Heart right ventricle (tissue), 16 donors: ENCODE data around the gene ZNF697. TPM values are rescaled to one million over a fixed set of nuclear protein-coding genes. Genes with fewer than 3 reads are reported as not detected.

Experiments
- ATAC-seq, 8 donors: fragments of 200-7000 bp; cut with Tn5 transposase; one replicate each; pipeline ENCODE4 v1.9.1; 2020; ENCODE audit warnings: mild to moderate bottlenecking in 8 of 8, moderate library complexity in 8 of 8, moderate number of reproducible peaks in 1 of 8
- DNase-seq, 2 donors: peaks; one replicate each; pipeline ENCODE4 v3.0.0-alpha.2; 2020
- H3K27ac ChIP-seq, 10 donors: fragments of 200-600 bp; sonication (generic) in 2 of 10; one replicate each; pipeline versions ENCODE4 v1.5.0 to v1.8.0; 2020 to 2022; ENCODE audit warnings: mild to moderate bottlenecking in 3 of 10
- H3K27me3 ChIP-seq, 7 donors: fragments of 200-600 bp; one replicate each; pipeline ENCODE4 v1.8.0; 2021 to 2022; ENCODE audit warnings: mild to moderate bottlenecking in 2 of 7
- H3K36me3 ChIP-seq, 9 donors: fragments of 200-600 bp; sonication (generic) in 1 of 9; one replicate each; pipeline versions ENCODE4 v1.5.0 to v1.8.0; 2020 to 2022; ENCODE audit warnings: mild to moderate bottlenecking in 2 of 9
- H3K4me1 ChIP-seq, 9 donors: fragments of 200-600 bp; sonication (generic) in 1 of 9; one replicate each; pipeline versions ENCODE4 v1.5.0 to v1.8.0; 2020 to 2022; ENCODE audit warnings: mild to moderate bottlenecking in 4 of 9
- H3K4me3 ChIP-seq, 10 donors: fragments of 200-600 bp; sonication (generic) in 2 of 10; one replicate each; pipeline versions ENCODE4 v1.5.0 to v1.8.0; 2020 to 2022; ENCODE audit warnings: mild to moderate bottlenecking in 7 of 10, moderate library complexity in 2 of 10
- H3K9me3 ChIP-seq, 11 donors: fragments of 200-600 bp in 10 of 11; sonication (generic) in 2 of 11; one replicate each; pipeline versions ENCODE4 v1.5.0 to v1.8.0; 2013 to 2022; ENCODE audit warnings: mild to moderate bottlenecking in 2 of 11, control low read depth in 1 of 11, moderate library complexity in 1 of 11
- WGBS, 2 donors: extraction: QIAGEN DNeasy Blood & Tissue Kit; methylation state at CpG; one replicate each; pipeline ENCODE4 v1.1.7; 2013; ENCODE audit warnings: inconsistent platforms in 1 of 2; 5-methylcytosine and 5-hydroxymethylcytosine counted together
- intact Hi-C, 10 donors: fragments of 100-400 bp; cut with DNase I; formaldehyde crosslinking; loops; one replicate each; pipeline versions ENCODE4 v1.11.1 to v1.14.2; 2022
- polyA plus RNA-seq, 2 donors: library from polyadenylated mRNA; stranded (reverse); fragments of 200-250 nt; gene quantifications; one replicate each; pipeline ENCODE4 v1.2.3, GENCODE V29; 2013
- total RNA-seq, 10 donors: library from RNA; stranded (reverse); fragmentation: NEBNext Ultra II Directional in 3 of 10; extraction: Animal tissue kit (Norgen Biotek cat#: 25700) in 3 of 10; gene quantifications; one replicate each; pipeline versions ENCODE4 v1.2.1 to v1.2.4, GENCODE V29; 2021 to 2023
- TF ChIP-seq, protein P1 (sequence below), 9 donors: fragments of 200-600 bp; sonication (generic) in 2 of 9; IDR thresholded peaks; one replicate each; pipeline versions ENCODE4 v1.5.0 to v1.8.0; 2021 to 2022; ENCODE audit warnings: antibody characterized with exemption in 9 of 9, mild to moderate bottlenecking in 5 of 9, moderate library complexity in 1 of 9
- donor health status: Arrhythmogenic right ventricular cardiomyopathy.
- donor health status: ischemic (EF 13 %, LVEDD 7.1; RV severe dilation, severe dysfunction).
- donor health status: healthy with polysubstance abuse.
- donor health status: DM: no; HTN: yes; CAD: no.
- donor health status: DM: no; HTN: no; CAD: no.
- donor health status: ischemic (EF 25% LVEDD 6.9; RV normal size, moderate dysfunction).
- donor health status: ischemic (EF 25% LVEDD 5.7; RV mildly dilated, moderate dysfunction).
- donor health status: healthy.
- donor health status: DM: yes; HTN: yes; CAD: no.
- donor health status: Ischemic cardiomyopathy.
- donor health status: ischemic (EF 35%, LVEDD 5.7; RV mildly dilated, moderate dysfunction).
- donor health status: nonischemic (EF 11% LVEDD 7.7; RV severe dilation, severe dysfunction).
- donor health status: DM: yes; HTN: yes; CAD: no.
- donor health status: PGD.
- donor health status: ischemic (EF 29% LVEDD 5.4; RV normal size, mild dysfunction).
- donor health status: nonischemic (EF 23%, LVEDD 6.1; RV moderate dilation, normal function).

Gene ZNF697
- total and polyA plus RNA-seq, 12 donors = 2.3 to 14.1 (median 10.3) TPM

DNA sequence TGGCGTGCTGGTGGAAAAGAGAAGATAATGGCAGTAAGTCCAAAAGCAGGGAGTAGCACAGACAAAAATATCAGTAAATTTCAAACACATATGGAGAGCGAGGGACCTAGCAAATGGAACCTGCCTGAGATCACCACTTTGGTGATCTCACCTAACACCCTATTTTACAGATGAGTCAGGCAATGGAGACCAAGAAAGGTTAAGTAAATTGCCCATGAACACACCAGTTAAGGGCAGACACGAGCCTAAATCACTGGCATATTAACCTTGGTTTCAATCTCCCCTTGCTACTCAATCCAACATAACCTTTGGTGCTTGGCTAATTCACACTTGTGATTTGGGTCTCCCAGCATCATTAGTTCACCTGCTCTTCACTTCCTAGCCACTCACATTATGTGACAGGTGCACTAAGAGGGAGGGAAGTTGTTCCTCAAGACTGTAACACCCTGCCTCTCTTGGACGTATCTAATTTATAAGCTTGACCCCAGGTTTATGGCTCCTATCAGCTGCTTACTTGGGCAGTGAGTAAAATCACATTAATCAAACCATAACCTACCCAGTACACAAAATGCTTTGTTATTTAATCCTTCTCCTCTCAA lies 11.5 kb downstream of the ZNF697 start:
- H3K4me3 ChIP-seq = no peak overlapping the region
- H3K4me1 ChIP-seq = peaks cover 10 to 90% (median 69%) of the 10 kb centered on the region in 9 donors
- ATAC-seq (no peak), DNase-seq (no peak)
- H3K27me3 ChIP-seq = peaks cover 0 to 8% (median 0%) of the 10 kb centered on the region in 7 donors
- intact Hi-C loops = loop anchor here in 1 of 10 donors (1.0 kb wide), 1 partner anchor 11 kb away; no protein-coding TSS in a partner anchor
- H3K27ac ChIP-seq = peak overlapping the region in 6 of 10 donors; percentile 5 to 95 (median 72)
- 90% methylated on average over 4 of the region's 4 CpGs for WGBS, 2 donors
- H3K9me3 ChIP-seq = no peaks in the 10 kb centered on the region
- TF ChIP-seq, protein P1, sequence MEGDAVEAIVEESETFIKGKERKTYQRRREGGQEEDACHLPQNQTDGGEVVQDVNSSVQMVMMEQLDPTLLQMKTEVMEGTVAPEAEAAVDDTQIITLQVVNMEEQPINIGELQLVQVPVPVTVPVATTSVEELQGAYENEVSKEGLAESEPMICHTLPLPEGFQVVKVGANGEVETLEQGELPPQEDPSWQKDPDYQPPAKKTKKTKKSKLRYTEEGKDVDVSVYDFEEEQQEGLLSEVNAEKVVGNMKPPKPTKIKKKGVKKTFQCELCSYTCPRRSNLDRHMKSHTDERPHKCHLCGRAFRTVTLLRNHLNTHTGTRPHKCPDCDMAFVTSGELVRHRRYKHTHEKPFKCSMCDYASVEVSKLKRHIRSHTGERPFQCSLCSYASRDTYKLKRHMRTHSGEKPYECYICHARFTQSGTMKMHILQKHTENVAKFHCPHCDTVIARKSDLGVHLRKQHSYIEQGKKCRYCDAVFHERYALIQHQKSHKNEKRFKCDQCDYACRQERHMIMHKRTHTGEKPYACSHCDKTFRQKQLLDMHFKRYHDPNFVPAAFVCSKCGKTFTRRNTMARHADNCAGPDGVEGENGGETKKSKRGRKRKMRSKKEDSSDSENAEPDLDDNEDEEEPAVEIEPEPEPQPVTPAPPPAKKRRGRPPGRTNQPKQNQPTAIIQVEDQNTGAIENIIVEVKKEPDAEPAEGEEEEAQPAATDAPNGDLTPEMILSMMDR (IDR thresholded peaks at IDR 0.05) = no peak
- no peaks in the 10 kb centered on the region for H3K36me3 ChIP-seq

DNA sequence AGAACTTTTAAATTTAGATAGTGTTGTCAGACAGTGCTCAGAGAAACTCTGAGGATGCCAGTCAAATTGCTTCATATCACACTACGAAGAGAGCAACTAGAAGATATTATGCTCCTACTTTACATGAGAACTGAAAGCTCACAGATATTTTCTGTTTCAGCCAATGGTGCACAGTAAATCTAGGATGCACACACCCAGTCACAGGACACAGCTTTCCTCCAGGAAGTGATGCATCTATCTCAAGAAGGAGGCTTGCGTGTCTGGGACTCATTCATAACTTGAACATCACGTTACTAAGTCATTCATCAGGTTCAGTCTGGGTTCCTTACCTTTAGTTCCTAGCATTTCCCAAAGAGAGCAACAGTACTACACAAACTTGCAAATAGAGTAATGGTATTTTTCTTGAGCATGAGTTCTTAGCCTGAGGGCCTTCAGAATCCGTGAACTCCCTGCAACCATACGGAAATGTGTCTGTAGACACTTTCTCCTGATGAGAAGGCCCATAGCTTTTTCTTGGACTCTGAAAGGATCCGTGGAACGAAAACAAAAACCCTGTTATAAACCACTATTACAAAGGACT lies 12.2 kb downstream of the ZNF697 start:
- H3K27ac ChIP-seq = peak overlapping the region in 8 of 10 donors; percentile 32 to 96 (median 72)
- ATAC-seq (no peak), DNase-seq (no peak)
- 57 to 59% methylated on average over 7 of the region's 7 CpGs for WGBS, 2 donors
- H3K4me1 ChIP-seq = peaks cover 12 to 95% (median 76%) of the 10 kb centered on the region in 9 donors
- H3K9me3 ChIP-seq = no peaks in the 10 kb centered on the region
- H3K4me3 ChIP-seq = no peak overlapping the region
- peaks cover 0 to 15% (median 0%) of the 10 kb centered on the region in 7 donors for H3K27me3 ChIP-seq
- H3K36me3 ChIP-seq = no peaks in the 10 kb centered on the region
- intact Hi-C loops = loop anchor here in 1 of 10 donors (1.0 kb wide), 1 partner anchor 11 kb away; no protein-coding TSS in a partner anchor
- TF ChIP-seq, protein P1 (IDR thresholded peaks at IDR 0.05) = no peak

DNA sequence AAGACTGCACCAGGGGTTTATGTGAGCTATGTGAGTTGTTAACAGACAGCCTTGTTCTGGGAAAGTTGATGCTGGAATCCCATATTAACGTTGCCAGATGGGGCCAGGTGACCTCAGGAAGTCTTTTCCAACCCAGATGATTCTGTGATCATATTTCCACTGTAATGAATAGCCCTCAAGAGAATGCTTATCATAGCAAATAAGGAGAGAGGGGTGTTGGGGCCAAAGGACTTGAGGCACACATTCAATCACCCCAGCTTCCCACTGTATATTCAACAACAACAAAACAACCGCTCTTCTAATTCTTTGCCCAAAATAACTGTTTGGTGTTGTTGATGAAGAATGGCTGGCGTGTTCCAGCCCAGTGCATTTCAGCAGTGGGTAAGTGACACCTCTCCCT lies 14.1 kb downstream of the ZNF697 start:
- 28 to 44% methylated on average over 3 of the region's 3 CpGs for WGBS, 2 donors

DNA sequence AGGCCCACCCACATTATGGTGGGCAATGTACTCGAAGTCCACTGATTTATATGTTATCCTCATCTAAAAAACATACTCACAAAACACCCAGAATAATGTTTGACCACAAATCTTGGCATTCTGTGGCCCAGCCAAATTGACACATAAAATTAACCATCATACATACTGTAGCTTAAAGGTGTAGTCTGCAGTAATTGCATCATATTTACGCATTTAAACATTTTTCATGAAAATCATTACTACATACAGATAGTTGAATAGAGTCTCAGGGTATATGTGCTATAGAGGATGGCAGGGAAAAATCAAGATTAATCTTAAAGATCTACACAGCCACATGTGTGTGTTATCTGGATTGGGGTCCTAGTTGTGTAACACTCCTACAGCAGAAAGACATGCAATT lies 14.5 kb downstream of the ZNF697 start:
- TF ChIP-seq, protein P1 (IDR thresholded peaks at IDR 0.05) = no peak
- Histone ChIP-seq H3K4me1 (peaks cover 15 to 100% (median 79%) of the 10 kb centered on the region in 9 donors), H3K36me3 (no peaks in the 10 kb centered on the region), H3K9me3 (no peaks in the 10 kb centered on the region), H3K27me3 (peaks cover 0 to 17% (median 0%) of the 10 kb centered on the region in 7 donors), H3K27ac (peak overlapping the region in 6 of 10 donors; percentile 24 to 96 (median 90)), H3K4me3 (no peak overlapping the region)
- no peak for DNase-seq
- ATAC-seq = no peak
- whole genome bisulfite sequencing, 2 donors = 91 to 95% methylated on average over 2 of the region's 2 CpGs
- intact Hi-C loops = loop anchor here in 4 of 10 donors (2.0 kb wide), 1 partner anchor 13 kb away; no protein-coding TSS in a partner anchor

More for the DNA sequence above, 14.1 kb downstream of the ZNF697 start:
- no peaks in the 10 kb centered on the region for H3K9me3 ChIP-seq
- intact Hi-C loops = no loop called here
- TF ChIP-seq, protein P1 (IDR thresholded peaks at IDR 0.05) = no peak
- ATAC-seq (no peak), DNase-seq (no peak)
- H3K4me3 ChIP-seq = no peak overlapping the region
- peaks cover 0 to 17% (median 0%) of the 10 kb centered on the region in 7 donors for H3K27me3 ChIP-seq
- no peaks in the 10 kb centered on the region for H3K36me3 ChIP-seq
- H3K27ac ChIP-seq = peak overlapping the region in 6 of 10 donors; percentile 24 to 96 (median 90)
- H3K4me1 ChIP-seq = peaks cover 15 to 99% (median 79%) of the 10 kb centered on the region in 9 donors
